GM12801 (cell line): ENCODE data around the gene CDKL2.

ENCODE experiments used
- TF ChIP-seq, protein P1 (sequence below): IDR thresholded peaks from one replicate; pipeline ENCODE4 v1.5.1; 2011; ENCODE audit warnings: control low read depth; ENCODE audit not compliant: insufficient read length; ENCODE audit errors: extremely low read depth

Gene CDKL2

DNA sequence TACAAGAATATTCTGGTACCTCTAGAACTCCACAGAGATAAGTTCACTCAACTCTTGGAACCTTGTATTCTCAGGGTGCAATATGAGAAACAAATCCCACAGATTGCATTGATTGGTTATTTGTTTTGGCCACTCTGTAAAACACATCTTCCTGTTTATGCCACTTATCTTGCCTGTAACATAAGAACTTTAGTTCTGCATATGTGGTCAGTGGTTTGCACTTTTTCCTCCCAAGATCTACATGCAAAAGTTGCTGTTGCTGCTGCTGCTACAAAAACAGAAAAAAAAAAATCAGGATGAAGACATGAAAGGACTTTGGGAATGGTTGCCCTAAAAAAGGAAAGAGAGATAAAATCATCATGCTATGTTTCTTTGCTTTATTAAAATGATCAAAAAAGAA, 64.8 kb downstream of the CDKL2 start:
- TF ChIP-seq, protein P1, sequence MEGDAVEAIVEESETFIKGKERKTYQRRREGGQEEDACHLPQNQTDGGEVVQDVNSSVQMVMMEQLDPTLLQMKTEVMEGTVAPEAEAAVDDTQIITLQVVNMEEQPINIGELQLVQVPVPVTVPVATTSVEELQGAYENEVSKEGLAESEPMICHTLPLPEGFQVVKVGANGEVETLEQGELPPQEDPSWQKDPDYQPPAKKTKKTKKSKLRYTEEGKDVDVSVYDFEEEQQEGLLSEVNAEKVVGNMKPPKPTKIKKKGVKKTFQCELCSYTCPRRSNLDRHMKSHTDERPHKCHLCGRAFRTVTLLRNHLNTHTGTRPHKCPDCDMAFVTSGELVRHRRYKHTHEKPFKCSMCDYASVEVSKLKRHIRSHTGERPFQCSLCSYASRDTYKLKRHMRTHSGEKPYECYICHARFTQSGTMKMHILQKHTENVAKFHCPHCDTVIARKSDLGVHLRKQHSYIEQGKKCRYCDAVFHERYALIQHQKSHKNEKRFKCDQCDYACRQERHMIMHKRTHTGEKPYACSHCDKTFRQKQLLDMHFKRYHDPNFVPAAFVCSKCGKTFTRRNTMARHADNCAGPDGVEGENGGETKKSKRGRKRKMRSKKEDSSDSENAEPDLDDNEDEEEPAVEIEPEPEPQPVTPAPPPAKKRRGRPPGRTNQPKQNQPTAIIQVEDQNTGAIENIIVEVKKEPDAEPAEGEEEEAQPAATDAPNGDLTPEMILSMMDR = no peak

DNA sequence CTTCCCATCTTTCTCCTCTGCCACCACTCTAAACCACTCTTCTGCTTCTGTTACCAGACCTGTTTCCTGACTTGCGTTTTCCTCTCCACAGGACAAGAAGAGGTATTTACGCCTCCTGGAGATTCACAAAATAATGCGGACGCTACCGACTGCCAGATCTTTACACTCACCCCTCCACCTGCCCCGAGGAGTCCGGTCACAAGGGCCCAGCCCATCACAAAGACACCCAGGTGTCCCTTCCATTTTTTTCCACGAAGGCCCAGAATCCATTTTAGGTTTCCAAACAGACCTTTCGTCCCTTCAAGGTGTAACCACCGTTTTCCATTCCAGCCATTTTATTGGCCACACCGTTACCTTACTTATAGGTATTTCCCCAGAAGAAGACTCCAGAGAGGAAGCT, 66.3 kb downstream of the CDKL2 start:
- TF ChIP-seq, protein P1 = no peak

DNA sequence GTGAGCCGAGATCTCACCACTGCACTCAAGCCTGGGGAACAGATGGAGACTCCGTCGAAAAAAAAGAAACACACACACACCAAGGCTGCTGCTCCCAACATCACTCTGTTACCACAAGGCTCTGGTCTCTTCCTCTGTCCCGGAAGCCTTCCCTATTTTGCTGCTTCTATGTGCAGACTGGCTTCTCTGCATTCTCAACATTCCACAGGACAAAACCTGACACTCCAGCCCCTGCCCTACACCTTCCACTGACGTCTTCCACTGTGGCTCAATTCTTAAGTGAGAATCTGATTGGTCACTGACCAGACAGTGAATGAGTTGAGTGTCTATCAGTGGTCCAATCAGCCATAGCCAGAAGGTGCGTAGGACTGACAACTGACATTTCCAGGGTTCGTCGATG, 68.5 kb downstream of the CDKL2 start:
- TF ChIP-seq, protein P1 = no peak

DNA sequence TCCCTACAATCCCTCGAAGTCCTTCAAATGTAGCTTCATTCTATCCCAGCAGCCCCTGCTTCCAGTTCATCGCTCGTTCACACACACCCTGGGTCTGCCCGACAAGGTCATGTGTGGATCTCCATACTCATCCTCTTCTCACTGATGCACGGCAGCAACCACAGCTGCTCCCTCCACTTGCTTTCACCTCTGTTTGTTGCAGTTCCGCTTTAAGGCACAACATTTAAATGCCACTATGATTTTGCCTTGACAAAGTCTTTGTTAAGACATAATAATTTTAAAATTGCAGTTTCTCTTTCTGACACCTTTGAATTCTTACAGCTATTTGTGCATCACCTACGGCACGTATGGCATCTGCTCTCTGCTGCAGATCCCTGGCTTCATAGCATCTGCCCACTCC, 72.6 kb downstream of the CDKL2 start:
- TF ChIP-seq, protein P1 = no peak

DNA sequence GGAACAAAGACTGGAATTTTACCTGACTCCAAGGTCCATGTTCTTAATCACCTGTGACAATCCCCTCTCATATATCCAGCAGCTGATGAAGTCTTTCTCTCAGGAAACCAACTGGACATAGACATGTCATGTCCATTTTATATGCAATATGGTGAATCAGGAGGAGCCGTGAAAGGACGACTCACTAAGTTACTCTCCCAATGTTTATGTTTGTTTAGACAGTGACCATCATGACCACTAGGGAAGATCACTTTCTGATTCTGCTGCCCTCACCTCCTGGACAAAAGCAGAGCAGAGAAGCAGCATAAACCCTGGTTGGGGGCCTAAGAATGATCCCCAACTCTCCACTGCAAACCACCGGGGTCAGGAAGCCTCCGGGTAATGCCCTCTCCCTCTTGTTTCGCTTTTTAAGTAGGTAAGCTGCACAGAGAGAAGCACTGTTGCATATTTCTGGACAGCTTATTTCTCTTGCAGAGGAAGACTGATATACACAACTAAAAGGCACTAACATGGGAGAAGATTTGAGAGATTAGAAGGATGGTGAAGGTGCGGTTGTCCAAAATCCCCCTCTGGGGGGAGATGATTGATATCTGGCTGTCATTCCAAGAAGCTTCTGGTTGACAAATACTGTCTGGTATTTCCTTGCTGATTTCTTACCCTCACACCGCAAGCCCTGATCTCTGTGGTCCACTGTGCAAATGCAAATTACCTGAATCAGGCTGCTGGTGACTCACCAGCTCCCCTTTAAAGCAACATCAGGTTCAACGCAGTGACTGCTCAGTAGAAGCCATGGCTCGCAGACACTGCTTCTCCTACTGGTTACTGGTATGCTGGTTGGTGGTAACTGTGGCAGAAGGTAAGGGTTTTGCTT, 74.8 kb downstream of the CDKL2 start, which contains the start of gene ODAPH:
Gene ODAPH, plus strand, starts transcription at position 773 of the 871 bp plus-strand sequence. Its CDS starts 17 bp downstream, at position 790.
- TF ChIP-seq, protein P1 = no peak

DNA sequence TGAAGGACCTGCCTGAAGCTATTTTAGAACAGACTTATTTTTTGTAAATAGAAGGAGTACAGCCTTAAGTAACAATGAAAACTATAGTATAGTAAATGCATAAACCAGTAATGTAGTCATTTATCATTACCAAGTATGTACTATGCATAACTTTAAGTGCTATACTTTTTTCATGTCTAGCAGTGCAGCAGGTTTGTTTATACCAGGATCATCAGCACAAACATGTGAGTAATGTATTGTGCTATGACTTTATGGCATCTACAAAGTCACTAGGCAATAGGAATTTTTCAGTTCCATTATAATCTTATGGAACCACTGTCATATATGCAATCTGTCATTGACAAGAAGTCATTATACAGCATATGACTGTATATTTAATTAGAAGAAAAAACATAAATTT, 77.9 kb downstream of the CDKL2 start:
- TF ChIP-seq, protein P1 = no peak

DNA sequence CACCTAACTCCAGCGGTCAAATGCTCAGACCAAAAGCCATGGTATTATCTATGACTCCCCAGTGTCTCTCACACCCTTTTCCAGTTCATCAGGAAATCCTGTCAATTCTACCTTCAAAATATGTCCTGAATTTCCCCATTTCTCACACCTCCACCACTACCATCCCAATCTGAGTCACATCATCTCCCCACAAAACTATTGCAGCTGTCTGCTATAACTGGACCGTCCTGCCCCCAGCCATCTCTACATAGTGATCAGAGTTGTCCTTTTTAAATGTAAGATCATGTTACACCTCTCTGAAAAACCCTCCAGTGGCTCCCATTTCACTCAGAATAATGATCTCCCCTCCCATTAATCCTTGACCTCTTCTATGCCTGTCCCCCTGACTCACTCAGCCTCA, 81.3 kb downstream of the CDKL2 start:
- TF ChIP-seq, protein P1 = no peak
